ENCODE data around the gene SMPD3. TPM values are rescaled to one million over a fixed set of nuclear protein-coding genes. Genes with fewer than 3 reads are reported as not detected.
"Not testable (repeated sequence)": the region's sequence is repeated elsewhere in the genome, so short reads cannot be mapped to it uniquely, and the experiment has no call there.

The SMPD3 gene
- 100 to 1,000 TPM in 1 of 4 donors, 10 to 100 TPM in 3; 47.0 to 123 (median 71.9) TPM for polyA plus RNA-seq
- long read RNA-seq, donor 1 = 0 reads
- long read RNA-seq, donor 2 = 0 reads
- long read RNA-seq, donor 3, full-length matches to known transcripts = 1 of 1 reads
- long read RNA-seq, donor 3, partial matches to known transcripts = 0 of 1 reads
- long read RNA-seq, donor 3, other reads (novel, unspliced or antisense) = 0 of 1 reads
- long read RNA-seq, donor 4, full-length matches to known transcripts = 1 of 1 reads
- long read RNA-seq, donor 4, partial matches to known transcripts = 0 of 1 reads
- long read RNA-seq, donor 4, other reads (novel, unspliced or antisense) = 0 of 1 reads
- long read RNA-seq, donor 5 = 0 reads
- long read RNA-seq, donor 6, partial matches to known transcripts = 14 of 14 reads
- long read RNA-seq, donor 6, other reads (novel, unspliced or antisense) = 0 of 14 reads
- long read RNA-seq, donor 7 = 0 reads
- long read RNA-seq, donor 8 = 0 reads
- long read RNA-seq, donor 9 = 0 reads
- long read RNA-seq, donor 10, full-length matches to known transcripts = 3 of 15 reads
- long read RNA-seq, donor 10, partial matches to known transcripts = 12 of 15 reads
- long read RNA-seq, donor 10, other reads (novel, unspliced or antisense) = 0 of 15 reads

DNA sequence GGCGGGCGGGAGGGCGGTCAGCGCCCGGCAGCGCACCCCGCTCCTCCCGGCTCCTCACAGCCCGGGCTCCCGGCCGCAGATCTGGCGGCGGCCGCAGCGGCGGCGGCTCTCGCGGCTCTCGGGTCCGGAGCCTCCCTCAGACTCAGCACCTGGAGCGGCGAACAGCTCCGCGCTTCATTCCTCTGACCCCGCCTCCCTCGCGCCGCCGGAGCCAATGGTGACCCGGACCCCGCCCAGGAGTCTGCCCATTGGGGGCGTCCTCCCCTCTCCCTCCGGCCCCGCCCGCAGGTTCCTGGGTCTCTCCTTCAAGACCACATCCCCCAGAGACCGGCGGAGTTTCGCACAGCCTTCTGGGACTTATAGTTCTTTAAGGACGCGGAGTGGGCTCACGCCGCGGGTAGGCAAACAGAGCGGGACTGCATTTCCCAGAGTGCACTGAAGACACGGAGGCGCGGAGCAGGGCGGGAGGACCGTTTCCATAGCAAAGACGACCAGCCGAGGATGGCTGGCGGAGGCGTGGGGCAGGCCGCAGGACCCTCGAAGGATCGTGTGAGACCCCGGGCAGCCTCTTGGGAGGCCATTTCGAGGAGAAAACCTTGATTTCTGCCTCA lies at the start of gene SMPD3:
Gene SMPD3, minus strand, starts transcription at position 149 of the 611 bp plus-strand sequence. CDS start 76,327 bp downstream, outside the sequence.
- Histone ChIP-seq H3K4me3 (ENCODE audit: low read depth in 1 of 3, low read length in 3 of 3) (peak within 1 kb of the TSS; percentile 4 to 88 (median 41)), H3K27me3 (ENCODE audit: control insufficient read depth in 3 of 3, insufficient read depth in 3 of 3, low read length in 3 of 3) (peaks cover 0 to 27% (median 0%) of the 10 kb centered on the region in 3 donors), H3K9me3 (ENCODE audit: control insufficient read depth in 2 of 2, insufficient read depth in 1 of 2, low read depth in 1 of 2, low read length in 1 of 2) (no peaks in the 10 kb centered on the region), H3K27ac (ENCODE audit: low read depth in 1 of 3, low read length in 2 of 3) (peak within 1 kb of the TSS in 1 of 3 donors; percentile 73), H3K4me1 (ENCODE audit: control insufficient read depth in 3 of 3, insufficient read depth in 2 of 3, low read depth in 1 of 3, low read length in 2 of 3) (peaks cover 0 to 15% (median 10%) of the 10 kb centered on the region in 3 donors), H3K36me3 (ENCODE audit: control insufficient read depth in 3 of 3, insufficient read depth in 2 of 3, low read depth in 1 of 3, low read length in 3 of 3) (no peaks in the 10 kb centered on the region)
- DNase-seq = peak; percentile 99
- 1 to 3% (median 2%) methylated on average over 48 to 59 of the region's 59 CpGs for WGBS, 3 donors
- FAIRE-seq = no peak

DNA sequence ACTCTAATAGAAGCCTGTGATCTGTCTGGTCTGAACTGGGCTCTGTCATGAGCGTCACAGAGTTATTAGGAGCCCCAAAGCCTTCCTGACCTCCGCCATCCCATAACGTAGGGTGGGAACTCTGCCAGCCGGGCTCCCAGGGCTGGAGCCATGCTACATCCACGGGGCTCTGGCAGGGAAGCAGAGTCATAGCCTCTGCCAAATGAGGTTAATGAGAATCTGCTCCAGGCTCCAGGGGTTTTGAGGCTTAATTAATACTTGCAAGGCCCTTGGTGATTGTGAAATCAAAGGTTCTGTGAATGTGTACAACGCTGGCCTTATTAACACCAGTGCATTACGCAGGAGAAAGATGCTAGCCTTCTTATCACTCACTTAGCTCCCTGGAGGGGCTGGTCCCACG lies 48.4 kb upstream of the SMPD3 start:
- FAIRE-seq = no peak
- 67 to 75% (median 67%) methylated on average over 8 of the region's 8 CpGs for WGBS, 3 donors
- Histone ChIP-seq H3K36me3 (ENCODE audit: control insufficient read depth in 3 of 3, insufficient read depth in 2 of 3, low read depth in 1 of 3, low read length in 3 of 3) (no peaks in the 10 kb centered on the region), H3K27me3 (ENCODE audit: control insufficient read depth in 3 of 3, insufficient read depth in 3 of 3, low read length in 3 of 3) (no peaks in the 10 kb centered on the region), H3K4me3 (ENCODE audit: low read depth in 1 of 3, low read length in 3 of 3) (no peak overlapping the region), H3K9me3 (ENCODE audit: control insufficient read depth in 2 of 2, insufficient read depth in 1 of 2, low read depth in 1 of 2, low read length in 1 of 2) (peaks cover 0 to 12% of the 10 kb centered on the region in 2 donors), H3K4me1 (ENCODE audit: control insufficient read depth in 3 of 3, insufficient read depth in 2 of 3, low read depth in 1 of 3, low read length in 2 of 3) (peaks cover 0 to 21% (median 3%) of the 10 kb centered on the region in 3 donors), H3K27ac (ENCODE audit: low read depth in 1 of 3, low read length in 2 of 3) (peak overlapping the region in 1 of 3 donors; percentile 43)
- no peak for DNase-seq

DNA sequence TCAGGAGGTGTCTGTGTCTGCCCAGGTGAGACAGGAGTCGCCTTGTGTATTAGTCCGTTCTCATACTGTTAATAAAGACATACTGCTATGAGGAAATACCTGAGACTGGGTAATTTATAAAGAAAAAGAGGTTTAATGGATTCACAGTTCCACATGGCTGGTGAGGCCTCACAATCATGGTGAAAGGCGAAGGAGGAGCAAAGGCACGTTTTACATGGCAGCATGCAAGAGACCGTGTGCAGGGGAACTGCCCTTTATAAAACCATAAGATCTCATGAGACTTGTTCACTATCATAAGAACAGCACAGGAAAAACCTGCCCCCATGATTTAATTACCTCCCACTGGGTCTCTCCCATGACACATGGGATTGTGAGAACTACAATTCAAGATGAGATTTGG lies 46.0 kb upstream of the SMPD3 start:
- H3K4me3 ChIP-seq (ENCODE audit: low read depth in 1 of 3, low read length in 3 of 3); H3K36me3 ChIP-seq (ENCODE audit: control insufficient read depth in 3 of 3, insufficient read depth in 2 of 3, low read depth in 1 of 3, low read length in 3 of 3); FAIRE-seq; H3K27me3 ChIP-seq (ENCODE audit: control insufficient read depth in 3 of 3, insufficient read depth in 3 of 3, low read length in 3 of 3); DNase-seq: not testable (repeated sequence)
- WGBS, 3 donors = 93 to 96% (median 95%) methylated on average over 5 of the region's 5 CpGs
- Histone ChIP-seq H3K27ac (ENCODE audit: low read depth in 1 of 3, low read length in 2 of 3) (peak overlapping the region in 1 of 3 donors; percentile 98), H3K9me3 (ENCODE audit: control insufficient read depth in 2 of 2, insufficient read depth in 1 of 2, low read depth in 1 of 2, low read length in 1 of 2) (peaks cover 0 to 12% of the 10 kb centered on the region in 2 donors), H3K4me1 (ENCODE audit: control insufficient read depth in 3 of 3, insufficient read depth in 2 of 3, low read depth in 1 of 3, low read length in 2 of 3) (peaks cover 0 to 42% (median 10%) of the 10 kb centered on the region in 3 donors)

DNA sequence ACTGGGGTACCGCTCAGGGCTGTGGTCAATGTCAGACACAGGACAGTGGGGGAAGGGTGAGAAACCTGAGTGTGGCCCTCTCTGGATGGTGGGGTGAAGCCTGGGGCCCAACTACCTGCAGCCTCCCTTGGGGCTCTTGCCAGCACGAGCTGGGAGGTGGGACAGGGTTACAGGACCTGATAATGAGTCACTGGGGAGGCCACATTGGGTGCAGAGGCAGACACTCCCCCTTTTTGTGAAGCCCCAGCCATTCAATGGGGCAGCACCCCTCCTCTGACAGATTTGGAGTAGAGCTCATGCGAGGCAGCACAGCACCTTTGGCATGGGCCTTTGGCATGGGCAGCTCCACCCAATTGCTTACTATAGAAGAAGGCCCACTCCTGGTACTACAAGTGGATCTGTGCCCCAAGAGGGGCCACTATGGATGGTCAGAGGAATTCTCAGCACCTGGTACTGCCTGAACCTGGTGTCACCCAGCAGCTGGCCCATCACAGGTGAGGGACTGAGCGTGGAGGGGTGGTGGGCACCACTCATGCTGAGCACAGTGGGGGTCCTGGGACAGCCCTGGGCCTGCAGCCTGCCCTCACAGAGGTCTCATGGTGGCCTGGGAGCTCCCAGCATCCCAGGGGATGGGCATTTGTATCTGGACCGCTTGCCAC lies 45.2 kb upstream of the SMPD3 start:
- 69 to 82% (median 74%) methylated on average over 5 of the region's 5 CpGs for WGBS, 3 donors
- H3K9me3 ChIP-seq (ENCODE audit: control insufficient read depth in 2 of 2, insufficient read depth in 1 of 2, low read depth in 1 of 2, low read length in 1 of 2) = peaks cover 0 to 12% of the 10 kb centered on the region in 2 donors
- no peaks in the 10 kb centered on the region for H3K27me3 ChIP-seq (ENCODE audit: control insufficient read depth in 3 of 3, insufficient read depth in 3 of 3, low read length in 3 of 3)
- peaks cover 0 to 42% (median 10%) of the 10 kb centered on the region in 3 donors for H3K4me1 ChIP-seq (ENCODE audit: control insufficient read depth in 3 of 3, insufficient read depth in 2 of 3, low read depth in 1 of 3, low read length in 2 of 3)
- DNase-seq (no peak), FAIRE-seq (no peak)
- no peaks in the 10 kb centered on the region for H3K36me3 ChIP-seq (ENCODE audit: control insufficient read depth in 3 of 3, insufficient read depth in 2 of 3, low read depth in 1 of 3, low read length in 3 of 3)
- H3K4me3 ChIP-seq (ENCODE audit: low read depth in 1 of 3, low read length in 3 of 3) = no peak overlapping the region
- H3K27ac ChIP-seq (ENCODE audit: low read depth in 1 of 3, low read length in 2 of 3) = peak overlapping the region; percentile 80 to 98 (median 95)

DNA sequence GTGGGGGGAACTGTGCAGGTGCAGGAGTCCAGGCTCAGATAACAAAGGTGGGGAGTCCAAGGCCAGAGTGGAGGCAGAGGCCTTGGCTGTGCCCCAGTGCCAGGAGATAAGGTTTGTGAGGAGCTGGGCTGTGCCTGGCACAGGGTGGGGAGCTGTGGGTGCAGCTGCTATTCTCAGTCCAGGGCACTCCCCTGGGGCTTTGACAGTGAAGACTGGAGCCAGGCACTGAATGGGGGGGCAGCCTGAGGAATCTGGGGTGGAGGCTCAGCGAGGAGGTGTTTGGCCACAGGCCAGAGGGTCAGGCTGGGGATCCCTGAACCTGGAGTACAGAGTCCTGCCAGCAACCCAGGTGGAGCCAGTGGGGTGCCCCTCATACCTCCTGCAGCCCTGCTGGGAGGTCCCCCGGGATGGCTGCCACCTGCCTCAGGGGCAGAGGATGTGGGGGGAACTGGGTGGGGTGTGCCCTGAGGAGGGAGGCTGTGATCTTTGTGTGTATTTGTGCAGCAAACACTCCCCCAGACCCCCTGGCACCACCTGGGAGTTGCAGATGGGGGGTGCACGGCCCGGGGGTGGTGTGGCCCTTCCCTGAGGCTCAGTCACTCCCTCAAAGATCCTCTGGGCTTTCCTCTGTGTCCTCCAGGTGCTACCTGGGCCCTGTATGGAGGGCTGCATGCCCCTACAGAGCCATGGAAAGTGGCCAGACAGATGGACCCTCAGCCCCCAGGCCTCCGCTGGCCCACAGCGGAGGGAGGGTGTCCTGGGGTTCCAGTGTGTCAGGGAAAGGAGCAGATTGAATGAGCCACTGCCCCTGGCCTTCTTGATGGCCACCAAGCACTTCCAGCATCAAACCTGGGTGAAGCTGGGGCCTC lies 44.5 kb upstream of the SMPD3 start:
- H3K4me3 ChIP-seq (ENCODE audit: low read depth in 1 of 3, low read length in 3 of 3) = peak overlapping the region in 1 of 3 donors; percentile 39
- 38 to 56% (median 48%) methylated on average over 4 to 6 of the region's 6 CpGs for WGBS, 3 donors
- peaks cover 0 to 12% of the 10 kb centered on the region in 2 donors for H3K9me3 ChIP-seq (ENCODE audit: control insufficient read depth in 2 of 2, insufficient read depth in 1 of 2, low read depth in 1 of 2, low read length in 1 of 2)
- DNase-seq = peak; percentile 85 to 99
- peaks cover 0 to 43% (median 10%) of the 10 kb centered on the region in 3 donors for H3K4me1 ChIP-seq (ENCODE audit: control insufficient read depth in 3 of 3, insufficient read depth in 2 of 3, low read depth in 1 of 3, low read length in 2 of 3)
- no peaks in the 10 kb centered on the region for H3K27me3 ChIP-seq (ENCODE audit: control insufficient read depth in 3 of 3, insufficient read depth in 3 of 3, low read length in 3 of 3)
- no peak for FAIRE-seq
- peak overlapping the region; percentile 80 to 98 (median 95) for H3K27ac ChIP-seq (ENCODE audit: low read depth in 1 of 3, low read length in 2 of 3)
- no peaks in the 10 kb centered on the region for H3K36me3 ChIP-seq (ENCODE audit: control insufficient read depth in 3 of 3, insufficient read depth in 2 of 3, low read depth in 1 of 3, low read length in 3 of 3)

DNA sequence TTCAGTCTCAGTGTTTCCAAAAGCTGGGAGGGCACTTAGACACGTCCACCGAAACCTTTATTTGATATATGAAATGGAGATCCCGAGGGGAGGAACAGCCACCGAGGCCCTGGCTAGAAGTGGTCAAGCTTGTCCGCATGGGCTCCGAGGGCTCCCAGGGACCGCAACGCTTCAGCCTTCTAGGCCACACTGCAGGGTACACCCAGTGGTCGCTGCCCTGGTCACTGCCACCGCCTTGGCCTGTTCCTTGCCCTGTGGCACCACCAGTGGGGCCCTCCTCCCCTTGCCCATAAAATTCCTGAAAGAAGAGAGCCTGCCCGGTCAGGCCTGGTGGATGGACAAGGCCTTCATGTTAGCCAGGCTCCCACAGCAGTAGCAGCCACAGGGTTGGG lies 43.8 kb upstream of the SMPD3 start:
- FAIRE-seq (no peak), DNase-seq (no peak)
- H3K4me1 ChIP-seq (ENCODE audit: control insufficient read depth in 3 of 3, insufficient read depth in 2 of 3, low read depth in 1 of 3, low read length in 2 of 3) = peaks cover 0 to 49% (median 13%) of the 10 kb centered on the region in 3 donors
- H3K27ac ChIP-seq (ENCODE audit: low read depth in 1 of 3, low read length in 2 of 3) = peak overlapping the region; percentile 80 to 98 (median 95)
- H3K27me3 ChIP-seq (ENCODE audit: control insufficient read depth in 3 of 3, insufficient read depth in 3 of 3, low read length in 3 of 3) = no peaks in the 10 kb centered on the region
- peaks cover 0 to 12% of the 10 kb centered on the region in 2 donors for H3K9me3 ChIP-seq (ENCODE audit: control insufficient read depth in 2 of 2, insufficient read depth in 1 of 2, low read depth in 1 of 2, low read length in 1 of 2)
- 21 to 59% (median 39%) methylated on average over 11 of the region's 11 CpGs for WGBS, 3 donors
- no peak overlapping the region for H3K4me3 ChIP-seq (ENCODE audit: low read depth in 1 of 3, low read length in 3 of 3)
- H3K36me3 ChIP-seq (ENCODE audit: control insufficient read depth in 3 of 3, insufficient read depth in 2 of 3, low read depth in 1 of 3, low read length in 3 of 3) = no peaks in the 10 kb centered on the region

DNA sequence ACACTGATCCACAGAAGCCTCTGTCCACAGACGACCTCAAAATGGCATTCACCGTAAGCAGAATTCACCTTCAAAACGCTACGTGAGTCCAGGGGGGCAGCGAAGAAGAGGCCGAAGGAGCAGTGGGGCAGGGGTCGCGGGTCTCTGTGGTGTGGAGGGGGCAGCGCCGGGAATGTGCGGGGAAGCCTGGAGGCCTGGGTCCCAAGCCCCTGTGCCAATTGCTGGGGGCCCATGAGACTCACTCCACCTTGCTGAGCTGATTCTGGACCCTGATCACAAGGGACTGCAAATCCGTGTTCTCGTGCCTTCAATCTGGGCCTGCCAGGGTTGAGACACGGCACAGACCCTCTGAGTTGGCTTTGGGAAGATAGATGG lies 43.3 kb upstream of the SMPD3 start:
- Histone ChIP-seq H3K4me3 (ENCODE audit: low read depth in 1 of 3, low read length in 3 of 3) (peak overlapping the region in 1 of 3 donors; percentile 43), H3K27ac (ENCODE audit: low read depth in 1 of 3, low read length in 2 of 3) (peak overlapping the region; percentile 80 to 98 (median 95)), H3K4me1 (ENCODE audit: control insufficient read depth in 3 of 3, insufficient read depth in 2 of 3, low read depth in 1 of 3, low read length in 2 of 3) (peaks cover under 1 to 55% (median 13%) of the 10 kb centered on the region in 3 donors), H3K36me3 (ENCODE audit: control insufficient read depth in 3 of 3, insufficient read depth in 2 of 3, low read depth in 1 of 3, low read length in 3 of 3) (no peaks in the 10 kb centered on the region), H3K9me3 (ENCODE audit: control insufficient read depth in 2 of 2, insufficient read depth in 1 of 2, low read depth in 1 of 2, low read length in 1 of 2) (peaks cover 0 to 12% of the 10 kb centered on the region in 2 donors), H3K27me3 (ENCODE audit: control insufficient read depth in 3 of 3, insufficient read depth in 3 of 3, low read length in 3 of 3) (no peaks in the 10 kb centered on the region)
- DNase-seq = no peak
- no peak for FAIRE-seq
- WGBS, 3 donors = 40 to 77% (median 50%) methylated on average over 14 of the region's 14 CpGs

All from small intestine (tissue), 16 donors.